GM12878 (cell line): ENCODE measurements around the gene CXCL12. TPM values are rescaled to one million over a fixed set of nuclear protein-coding genes. Genes with fewer than 3 reads are reported as not detected.

Experiments used
- ATAC-seq: fragments of 200-7000 bp; cut with Tn5 transposase; 3 replicates; pipeline ENCODE4 v1.9.1; 2020; ENCODE audit warnings: mild to moderate bottlenecking, moderate library complexity
- BruUV-seq: library from RNA; stranded (reverse); fragments of 400-500 nt; replicated peaks from 2 replicates; lab custom pipeline; 2021; lab: Mats Ljungman, UMichigan
- CTCF ChIA-PET: fragments of 300-600 bp; sonication (Branson Sonifier 250); formaldehyde crosslinking; extraction: SDS; loops from one replicate; lab custom pipeline; 2021; ENCODE audit warnings: inconsistent platforms; lab: Yijun Ruan, JAX
- POLR2A ChIA-PET: fragments of 350-600 bp; formaldehyde crosslinking; extraction: SDS; loops from one replicate; lab custom pipeline; 2021; ENCODE audit warnings: inconsistent platforms; lab: Charles Lee
- RAD21 ChIA-PET: fragments of 300-600 bp; sonication (Branson Sonifier 250); formaldehyde crosslinking; loops from one replicate; lab custom pipeline; 2023; ENCODE audit warnings: antibody characterized with exemption; ENCODE audit not compliant: unreplicated experiment; lab: Charles Lee
- SMC1A ChIA-PET: fragments of 300-600 bp; sonication (Branson Sonifier 250); formaldehyde crosslinking; loops from one replicate; lab custom pipeline; 2023; ENCODE audit not compliant: unreplicated experiment, uncharacterized antibody; lab: Charles Lee
- DNase-seq: peaks from one replicate; pipeline ENCODE4 v3.0.0-alpha.2; 2011; ENCODE audit warnings: low read depth, low spot score
- FAIRE-seq: peaks from 3 replicates; lab custom pipeline; 2011; peaks lifted over from hg19 to GRCh38; lab: Jason Lieb, UNC
- H2AFZ ChIP-seq: 2 replicates; pipeline ENCODE4 v1.6.0; 2011; ENCODE audit warnings: low read depth, low read length, control low read depth; ENCODE audit not compliant: control insufficient read depth
- H3K27ac ChIP-seq: 2 replicates; pipeline ENCODE4 v1.5.1; 2011; ENCODE audit warnings: control low read depth; ENCODE audit not compliant: control insufficient read depth, insufficient read depth
- H3K27me3 ChIP-seq, 2 experiments: replicated peaks in 1 of 2; 2 replicates each; pipeline versions ENCODE4 v1.6.0 to v1.6.1; 2011; ENCODE audit warnings: low read length in 1 of 2; ENCODE audit not compliant: control insufficient read depth in 2 of 2, insufficient read depth in 2 of 2
- H3K36me3 ChIP-seq, 2 experiments: 2 replicates each; pipeline ENCODE4 v1.5.1; 2011; ENCODE audit warnings: low read length in 1 of 2; ENCODE audit not compliant: control insufficient read depth in 2 of 2, insufficient read depth in 2 of 2
- H3K4me1 ChIP-seq: 2 replicates; pipeline ENCODE4 v1.6.1; 2011; ENCODE audit warnings: mild to moderate bottlenecking, low read length, moderate library complexity, mixed read lengths; ENCODE audit not compliant: control insufficient read depth, insufficient read depth
- H3K4me2 ChIP-seq: 2 replicates; pipeline ENCODE4 v1.6.0; 2011; ENCODE audit warnings: control low read depth; ENCODE audit not compliant: control insufficient read depth, insufficient read depth
- H3K4me3 ChIP-seq: fragments of 200-600 bp; sonication (generic); 2 replicates; pipeline ENCODE4 v1.5.1; 2016
- H3K79me2 ChIP-seq: 2 replicates; pipeline ENCODE4 v1.6.0; 2011; ENCODE audit warnings: low read length; ENCODE audit not compliant: control insufficient read depth, insufficient read depth
- H3K9ac ChIP-seq: 2 replicates; pipeline ENCODE4 v1.8.0; 2011; ENCODE audit warnings: low read length, control low read depth, mixed read lengths; ENCODE audit not compliant: control insufficient read depth, insufficient read depth
- H3K9me3 ChIP-seq: replicated peaks from 3 replicates; pipeline ENCODE4 v1.5.1; 2011; ENCODE audit warnings: mild to moderate bottlenecking, low read length; ENCODE audit not compliant: control insufficient read depth, insufficient read depth
- H4K20me1 ChIP-seq: 2 replicates; pipeline ENCODE4 v1.6.0; 2011; ENCODE audit not compliant: control insufficient read depth, insufficient read depth
- EGR1 ChIP-seq, 2 experiments: IDR thresholded peaks; 1 replicate in 1 of 2; 2 replicates in 1 of 2; pipeline ENCODE4 v1.6.1; 2011 to 2012; ENCODE audit warnings: low read depth in 2 of 2, low read length in 2 of 2, borderline replicate concordance in 1 of 2, mild to moderate bottlenecking in 1 of 2, moderate library complexity in 1 of 2
- HDAC6 ChIP-seq: fragments of 200-600 bp; sonication (generic); IDR thresholded peaks from one replicate; pipeline ENCODE4 v1.8.0; 2017; ENCODE audit warnings: antibody characterized with exemption; ENCODE audit not compliant: unreplicated experiment
- JUNB ChIP-seq: IDR thresholded peaks from 2 replicates; pipeline ENCODE4 v1.6.1; 2016; ENCODE audit warnings: antibody characterized with exemption, mild to moderate bottlenecking
- PAX8 ChIP-seq: fragments of 450-650 bp; IDR thresholded peaks from 2 replicates; pipeline ENCODE4 v1.6.1; 2017; ENCODE audit warnings: mild to moderate bottlenecking, moderate library complexity
- SREBF2 ChIP-seq: IDR thresholded peaks from 2 replicates; pipeline ENCODE4 v1.6.1; 2012; ENCODE audit warnings: mild to moderate bottlenecking, low read length
- TBL1XR1 ChIP-seq: IDR thresholded peaks from 2 replicates; pipeline ENCODE4 v1.6.1; 2012; ENCODE audit warnings: low read depth, low read length, improper control_type of control experiment
- WRNIP1 ChIP-seq: IDR thresholded peaks from 2 replicates; pipeline ENCODE4 v1.6.1; 2011; ENCODE audit warnings: low read depth, low read length, improper control_type of control experiment, borderline replicate concordance
- WGBS: methylation state at CpG from one replicate; pipeline ENCODE4 v1.1.6; 2016; ENCODE audit warnings: low lambda C conversion rate; ENCODE audit not compliant: insufficient replicate concordance, insufficient coverage; ENCODE audit errors: missing lambda C conversion rate; 5-methylcytosine and 5-hydroxymethylcytosine counted together
- in situ Hi-C: fragments of 300-500 bp; cut with MboI; formaldehyde crosslinking; loops from 9 replicates; pipeline ENCODE4 v1.14.3; 2018; ENCODE audit warnings: mixed read lengths
- intact Hi-C: fragments of 100-400 bp; cut with micrococcal nuclease; formaldehyde crosslinking; loops from one replicate; pipeline ENCODE4 v1.14.2; 2022; ENCODE audit not compliant: unreplicated experiment
- polyA plus RNA-seq, 11 experiments: library from polyadenylated mRNA; depleted of rRNA in 4 of 11; unstranded in 6 of 11; stranded (reverse) in 5 of 11; fragments of >200 nt; fragmentation: Nextera tagmentation in 4 of 11; fragmentation: Illumina TruSeq in 1 of 11; extraction: Ambion mirVana in 4 of 11; extraction: Trizol in 1 of 11; gene quantifications; 1 replicate in 1 of 11; 2 replicates in 10 of 11; pipeline versions ENCODE4 v1.2.1 to v1.2.3, GENCODE V29; 2011 to 2016; ENCODE audit warnings: inconsistent platforms in 2 of 11, missing spikeins in 2 of 11, low read depth in 1 of 11
- total RNA-seq, 4 experiments: library from RNA; depleted of rRNA in 3 of 4; stranded (reverse); fragments of >200 nt in 3 of 4; fragmentation: Illumina TruSeq in 1 of 4; extraction: Trizol in 1 of 4; gene quantifications; 2 replicates each; pipeline versions ENCODE4 v1.2.1 to v1.2.3, GENCODE V29; 2013 to 2021

The CXCL12 gene
- total and polyA plus RNA-seq, 10 of the 15 experiments (the other 5 are each of a cell fraction or from before 2014, with no cell fraction given), result 0.03 to 4.5 (median 0.53) TPM

DNA sequence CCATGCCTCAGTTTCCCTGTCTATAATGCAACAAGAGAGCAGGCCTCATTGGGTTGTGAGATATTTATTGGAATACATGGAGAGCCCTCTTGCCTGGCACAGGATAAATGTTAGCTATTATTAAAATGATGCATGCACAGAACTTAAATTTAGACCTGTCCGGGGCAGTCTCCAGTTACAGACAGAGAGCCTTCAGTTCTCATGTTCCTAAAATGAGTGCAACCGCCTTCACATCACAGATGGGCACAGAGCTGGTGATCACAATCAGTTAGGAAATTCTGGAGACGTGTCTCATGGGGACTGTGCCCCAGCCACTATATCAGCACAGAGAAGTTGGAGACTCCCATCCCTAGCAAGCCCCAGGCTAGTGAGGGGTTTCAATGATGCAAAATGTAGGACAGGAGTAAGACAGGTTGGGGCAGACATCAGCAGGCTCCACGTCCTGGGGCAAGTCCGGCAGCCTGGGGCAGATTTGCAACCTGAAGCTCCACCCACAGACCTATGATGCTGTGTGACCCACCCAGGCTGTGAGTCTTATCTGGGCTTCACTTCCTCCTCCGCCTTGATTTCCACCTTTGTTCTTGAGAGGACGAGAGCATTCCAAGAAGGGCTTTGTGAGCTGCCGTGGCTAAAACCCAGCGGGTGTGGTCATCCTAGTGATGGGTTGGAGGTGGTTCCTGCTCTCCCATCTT is 49.4 kb downstream of the CXCL12 start:
- DNase-seq (no peak), FAIRE-seq (no peak), ATAC-seq (no peak)
- no peaks in the 10 kb centered on the region for H3K9me3 ChIP-seq
- no TSS peak for BruUV-seq
- H3K79me2 ChIP-seq, result no peaks in the 10 kb centered on the region
- no peaks in the 10 kb centered on the region for H4K20me1 ChIP-seq
- H3K4me2 ChIP-seq, result no peak overlapping the region
- H3K9ac ChIP-seq, result no peak overlapping the region
- POLR2A ChIA-PET, result no interaction called here
- intact Hi-C loops (loop anchor here (5.0 kb wide), 1 partner anchor 52 kb away; the partner anchor contains the start of gene CXCL12), in situ Hi-C loops (no loop called here)
- RAD21 ChIA-PET, result no interaction called here
- H3K36me3 ChIP-seq, result no peaks in the 10 kb centered on the region
- no peaks in the 10 kb centered on the region for H3K4me1 ChIP-seq
- SMC1A ChIA-PET, result interaction anchor here (1.1 to 1.5 kb wide), 3 partner anchors 27 to 31 kb away, joined by 3 to 4 read pairs (median 3); no protein-coding TSS in a partner anchor
- no peak overlapping the region for H3K27ac ChIP-seq
- no peak overlapping the region for H3K4me3 ChIP-seq
- no peak overlapping the region for H2AFZ ChIP-seq
- no peaks in the 10 kb centered on the region for H3K27me3 ChIP-seq
- CTCF ChIA-PET, result no interaction called here
- no peak for TF ChIP-seq TBL1XR1
- no peak for TF ChIP-seq HDAC6
- no peak for TF ChIP-seq EGR1 (IDR thresholded peaks at IDR 0.05; ENCODE audit: borderline replicate concordance in 1 of 2, low read depth in 2 of 2, low read length in 2 of 2)
- no peak for TF ChIP-seq WRNIP1
- no peak for TF ChIP-seq PAX8
- no peak for TF ChIP-seq SREBF2
- no peak for TF ChIP-seq JUNB
- WGBS, result 31% methylated on average over 9 of the region's 9 CpGs
